AG08395 (cell line): Measurements from ENCODE around the gene GPC6.

ENCODE experiments used
- DNase-seq: peaks from one replicate; pipeline ENCODE4 v3.0.0; 2012; ENCODE audit warnings: mixed read lengths, low spot score

GPC6 gene

GRCh38 chr13:93732186-93732585 is 505.6 kb downstream of the GPC6 start:
- no peak for DNase-seq

GRCh38 chr13:93736081-93736480 is 509.5 kb downstream of the GPC6 start:
- no peak for DNase-seq

GRCh38 chr13:93736909-93737308 is 510.3 kb downstream of the GPC6 start:
- no peak for DNase-seq

- DNase-seq = no peak
Observed at GRCh38 chr13:93740334-93740733, 513.7 kb downstream of the GPC6 start.

DNA sequence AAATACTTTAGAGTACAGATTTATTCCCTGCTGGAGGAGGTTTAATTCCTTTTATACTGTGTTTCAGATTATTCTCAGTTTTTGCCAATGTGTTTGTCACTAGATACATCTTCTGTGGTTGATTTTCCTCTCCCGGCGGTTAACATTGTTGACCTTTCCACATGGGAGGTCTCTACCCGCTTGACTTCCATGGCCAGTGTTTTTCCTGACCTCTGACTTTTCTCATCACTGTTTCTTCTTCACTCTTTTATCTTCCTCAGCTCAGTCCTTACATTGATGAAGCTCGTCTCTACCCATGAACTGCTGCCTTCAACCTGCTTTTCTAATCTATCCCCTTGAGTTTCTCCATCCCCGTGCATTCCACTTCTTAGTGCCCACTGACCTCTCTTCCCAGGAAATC is 517.4 kb downstream of the GPC6 start:
- no peak for DNase-seq

DNA sequence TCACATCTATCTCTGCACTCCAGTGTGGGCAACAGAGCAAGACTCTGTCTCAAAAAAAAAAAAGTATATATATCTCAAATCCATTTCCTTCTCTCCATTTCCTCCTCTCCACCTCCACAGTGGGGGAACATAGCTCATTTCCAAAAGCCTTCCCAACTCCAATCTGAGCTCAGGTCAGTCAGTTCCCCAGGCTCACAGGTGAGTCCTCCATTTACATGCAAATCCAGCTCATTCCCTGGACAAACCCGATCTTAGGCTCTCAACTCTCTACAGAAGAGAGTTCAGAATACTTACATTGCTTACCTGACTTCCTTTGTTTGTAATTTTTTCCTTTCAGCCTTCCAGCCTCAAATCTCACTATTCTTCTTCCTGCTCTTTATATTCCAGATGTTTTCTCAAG is 518.3 kb downstream of the GPC6 start:
- DNase-seq = no peak

DNA sequence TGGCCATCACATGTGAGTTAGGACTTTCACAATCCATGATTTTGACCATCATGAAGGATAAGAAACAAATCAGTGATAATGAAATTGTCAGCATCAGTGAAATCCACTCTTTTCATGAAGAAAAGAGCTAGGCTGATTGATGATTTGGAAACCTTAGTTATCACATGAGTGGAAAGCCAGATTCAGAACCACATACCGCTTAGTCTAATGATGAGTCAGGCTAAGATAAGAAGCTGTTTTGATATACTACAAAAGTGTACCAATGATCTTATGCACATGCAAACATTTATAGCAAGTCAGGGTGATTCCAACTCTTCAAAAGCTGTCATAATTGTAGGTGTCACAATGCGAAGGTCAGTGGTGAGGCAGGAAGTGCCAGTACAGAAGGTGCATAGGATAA is 519.3 kb downstream of the GPC6 start:
- no peak for DNase-seq

DNA sequence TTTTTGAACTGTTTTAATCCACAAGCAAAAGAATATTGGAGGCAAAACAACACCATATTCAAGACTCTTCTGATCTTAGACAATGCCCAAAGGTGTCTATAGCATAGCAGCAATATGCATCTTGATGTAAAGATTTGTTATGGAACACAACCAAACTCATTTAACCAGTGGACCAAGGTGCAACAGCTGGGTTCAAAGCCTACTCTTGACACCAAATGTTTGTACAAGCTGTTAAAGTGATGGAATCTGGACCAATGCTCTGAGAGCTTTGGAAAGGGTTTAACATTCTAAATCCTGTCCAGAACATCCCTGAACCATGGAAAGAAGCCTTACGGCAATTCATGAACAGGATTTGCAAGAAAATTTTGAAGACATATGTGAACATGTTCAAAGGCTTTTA is 520.0 kb downstream of the GPC6 start:
- no peak for DNase-seq

DNA sequence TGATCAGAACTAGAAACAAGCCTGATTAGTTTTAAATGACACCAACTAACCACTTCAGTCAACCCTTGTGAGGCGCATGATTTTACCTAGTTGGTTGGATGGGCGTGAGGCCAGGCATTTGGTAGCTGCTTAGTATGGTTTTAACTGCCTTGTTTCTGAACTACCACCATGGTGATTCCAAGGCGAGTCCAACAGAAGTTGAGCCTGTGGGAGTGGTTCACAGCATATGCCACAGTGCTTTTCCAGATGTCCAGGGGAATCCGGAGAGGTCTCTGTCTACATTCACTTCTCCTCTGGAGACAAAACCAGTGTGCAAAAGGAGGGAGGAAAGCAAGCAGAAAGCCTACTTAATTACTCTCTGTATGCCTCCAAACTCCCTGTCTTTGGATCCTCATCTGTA is 524.1 kb downstream of the GPC6 start:
- DNase-seq = no peak

DNA sequence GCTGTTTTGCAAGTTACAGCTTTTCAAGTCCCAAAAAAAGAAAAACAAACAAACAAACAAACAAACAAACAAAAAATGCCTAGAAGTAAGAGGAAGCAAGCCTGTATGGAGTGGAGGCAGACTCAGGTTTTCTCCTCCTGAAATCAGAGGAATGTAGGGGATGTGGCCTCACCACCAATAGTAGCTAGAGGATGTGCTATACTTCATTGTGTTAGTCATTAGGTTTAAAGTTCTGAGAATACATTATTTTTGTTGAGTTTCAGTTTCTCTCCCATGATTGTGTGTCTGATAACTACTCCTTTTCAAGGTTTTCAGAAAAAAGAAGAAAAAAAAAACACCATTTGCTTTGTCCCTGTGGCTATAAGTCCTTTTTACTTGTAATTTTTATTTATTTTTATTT is 524.5 kb downstream of the GPC6 start:
- no peak for DNase-seq

- no peak for DNase-seq
Observed at GRCh38 chr13:93752541-93752940, 525.9 kb downstream of the GPC6 start.

DNA sequence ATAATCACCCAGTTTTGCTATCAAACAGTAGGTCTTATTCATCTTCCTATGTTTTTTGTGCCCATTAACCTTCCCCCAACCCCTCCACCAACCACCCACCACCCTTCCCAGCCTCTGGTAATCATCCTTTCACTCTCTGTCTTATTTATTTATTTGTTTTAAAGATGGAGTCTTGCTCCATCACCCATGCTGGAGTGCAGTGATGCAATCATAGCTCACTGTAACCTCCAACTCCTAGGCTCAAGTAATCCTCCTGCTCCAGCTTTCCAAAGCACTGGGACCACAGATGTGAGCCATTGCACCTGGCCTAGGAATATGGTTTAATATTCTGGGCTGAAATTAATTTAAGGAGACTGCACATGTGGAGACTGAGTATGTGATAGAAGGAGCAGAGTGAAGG is 527.0 kb downstream of the GPC6 start:
- DNase-seq = no peak

- no peak for DNase-seq
Observed at GRCh38 chr13:93755341-93755740, 528.7 kb downstream of the GPC6 start.

DNA sequence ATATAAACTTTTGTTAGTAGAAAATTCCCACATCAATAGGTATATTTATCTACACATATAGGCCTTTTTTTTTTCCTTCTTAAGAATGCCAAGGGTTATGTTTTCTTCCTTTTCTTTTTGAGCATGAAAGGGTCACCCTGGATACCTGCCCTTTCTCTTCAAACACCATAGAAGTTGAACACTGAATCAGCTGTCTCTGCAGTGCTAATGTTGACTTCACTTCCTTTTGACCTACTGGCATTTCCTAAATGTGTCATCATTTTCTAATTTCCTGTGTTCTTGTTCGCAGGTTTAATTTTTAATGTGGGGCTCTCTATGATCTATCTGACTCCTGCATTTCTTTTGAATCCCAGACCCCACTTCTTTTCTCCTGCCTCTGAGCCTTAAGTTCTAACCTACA is 532.0 kb downstream of the GPC6 start:
- no peak for DNase-seq

- no peak for DNase-seq
Observed at GRCh38 chr13:93762708-93763426, 536.3 kb downstream of the GPC6 start.

GRCh38 chr13:93765062-93765461 is 538.5 kb downstream of the GPC6 start:
- no peak for DNase-seq

GRCh38 chr13:93765811-93766210 is 539.2 kb downstream of the GPC6 start:
- DNase-seq = no peak

DNA sequence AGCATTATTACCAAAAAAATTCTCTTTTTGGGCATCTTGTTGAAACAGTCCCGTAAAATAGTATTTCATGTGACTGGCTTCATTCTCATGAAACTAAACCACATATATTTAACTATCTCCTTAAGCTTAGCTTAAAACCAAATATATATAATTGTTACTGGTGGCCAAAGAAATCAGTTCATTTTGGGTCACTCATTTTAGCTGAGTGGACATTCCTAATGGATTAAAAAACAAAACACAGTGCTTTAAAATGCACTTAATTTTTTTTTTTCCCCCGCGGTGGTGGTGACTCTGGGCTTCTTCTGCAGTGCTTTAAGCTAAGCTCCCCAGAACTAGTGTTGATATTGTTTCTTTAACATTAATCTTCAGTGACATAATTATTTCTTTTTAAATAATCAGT is 540.1 kb downstream of the GPC6 start:
- no peak for DNase-seq

- DNase-seq = no peak
Observed at GRCh38 chr13:93767180-93767916, 540.7 kb downstream of the GPC6 start.

GRCh38 chr13:93767917-93768409 is 541.4 kb downstream of the GPC6 start:
- no peak for DNase-seq

DNA sequence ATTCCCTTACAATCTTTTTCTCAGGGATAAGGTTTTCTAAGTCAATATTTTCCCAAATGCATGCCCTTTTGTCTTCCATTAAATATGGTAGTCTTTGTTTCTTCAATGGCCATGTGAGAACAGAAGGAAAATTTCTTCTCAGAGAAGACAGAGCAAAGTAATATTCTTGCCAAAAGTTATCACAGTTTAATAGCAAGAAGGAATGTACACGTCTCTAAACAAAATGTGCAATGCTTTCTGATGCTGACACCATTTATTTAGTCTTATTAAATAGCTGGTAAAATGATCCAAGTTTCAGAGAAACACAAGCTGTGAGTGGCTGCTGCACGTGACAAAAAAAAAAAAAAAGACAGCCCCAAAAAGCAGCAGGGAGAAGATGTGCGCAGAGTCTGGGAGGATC is 542.5 kb downstream of the GPC6 start:
- DNase-seq = no peak

DNA sequence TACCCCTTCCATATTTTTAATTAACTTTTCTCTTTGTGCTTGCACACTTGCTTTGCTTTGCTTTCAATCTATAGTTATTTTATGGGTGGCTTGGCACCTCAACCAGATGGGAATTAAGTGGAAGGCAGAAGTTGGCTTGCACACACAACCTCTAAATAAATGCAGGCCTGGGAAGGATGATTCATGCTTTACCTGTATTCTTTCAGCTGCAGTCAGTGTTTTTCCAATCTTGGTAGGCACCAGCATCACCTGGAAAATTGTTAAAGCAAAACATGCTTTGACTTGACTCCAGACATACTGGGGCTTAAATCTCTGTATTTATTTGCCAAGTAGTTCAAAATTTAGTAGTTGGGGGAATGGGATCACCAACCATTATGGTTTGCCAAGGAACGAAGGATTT is 543.0 kb downstream of the GPC6 start:
- DNase-seq = no peak

DNA sequence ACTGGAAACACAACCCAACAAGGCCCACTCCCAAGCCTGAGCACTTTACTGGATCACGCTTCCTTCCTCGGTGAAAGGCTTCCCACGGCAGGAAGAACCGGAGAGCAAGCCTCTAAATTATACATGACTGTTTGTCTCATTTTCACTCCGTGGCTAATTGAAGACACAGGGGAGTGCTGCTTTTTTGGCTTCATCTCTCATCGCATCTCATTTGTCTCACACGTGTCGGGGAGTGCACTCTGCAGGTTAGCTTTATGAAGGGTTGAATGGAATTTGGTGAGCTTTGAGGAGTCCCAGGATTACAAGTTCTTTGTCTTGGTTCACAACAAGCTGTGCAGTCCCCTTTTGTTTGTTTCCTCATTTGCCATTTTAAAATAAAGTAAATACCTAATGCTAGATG is 544.6 kb downstream of the GPC6 start:
- DNase-seq = no peak

DNA sequence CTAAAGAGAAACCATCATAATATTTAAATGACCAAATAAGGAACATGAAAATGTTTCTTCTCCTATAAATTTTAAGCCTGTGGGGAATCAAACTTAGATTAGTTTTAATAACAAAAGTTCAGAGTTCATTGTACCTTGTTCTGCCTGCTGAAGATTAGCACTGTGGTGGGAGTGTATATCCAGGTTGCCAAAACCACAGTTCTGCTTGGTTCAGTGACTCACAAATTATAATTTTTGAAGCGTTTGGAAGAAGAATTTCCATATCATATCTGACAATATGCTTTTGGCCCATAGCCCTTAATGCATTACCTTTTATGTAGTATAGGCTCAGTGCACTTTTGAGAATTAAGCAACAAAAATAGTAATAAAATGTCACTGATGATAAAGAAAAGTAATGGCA is 545.2 kb downstream of the GPC6 start:
- DNase-seq = no peak
